Medulla oblongata (tissue), 1 donor: ENCODE results near the gene ALDH7A1.

Experiments used
- DNase-seq: peaks from one replicate; pipeline ENCODE4 v3.0.0-alpha.2; 2015; ENCODE audit errors: extremely low spot score

ALDH7A1 gene

GRCh38 chr5:126509339-126509738 lies 85.7 kb downstream of the ALDH7A1 start:
- DNase-seq: no peak

- no peak for DNase-seq
Observed at GRCh38 chr5:126508962-126509279, 86.1 kb downstream of the ALDH7A1 start.

DNA sequence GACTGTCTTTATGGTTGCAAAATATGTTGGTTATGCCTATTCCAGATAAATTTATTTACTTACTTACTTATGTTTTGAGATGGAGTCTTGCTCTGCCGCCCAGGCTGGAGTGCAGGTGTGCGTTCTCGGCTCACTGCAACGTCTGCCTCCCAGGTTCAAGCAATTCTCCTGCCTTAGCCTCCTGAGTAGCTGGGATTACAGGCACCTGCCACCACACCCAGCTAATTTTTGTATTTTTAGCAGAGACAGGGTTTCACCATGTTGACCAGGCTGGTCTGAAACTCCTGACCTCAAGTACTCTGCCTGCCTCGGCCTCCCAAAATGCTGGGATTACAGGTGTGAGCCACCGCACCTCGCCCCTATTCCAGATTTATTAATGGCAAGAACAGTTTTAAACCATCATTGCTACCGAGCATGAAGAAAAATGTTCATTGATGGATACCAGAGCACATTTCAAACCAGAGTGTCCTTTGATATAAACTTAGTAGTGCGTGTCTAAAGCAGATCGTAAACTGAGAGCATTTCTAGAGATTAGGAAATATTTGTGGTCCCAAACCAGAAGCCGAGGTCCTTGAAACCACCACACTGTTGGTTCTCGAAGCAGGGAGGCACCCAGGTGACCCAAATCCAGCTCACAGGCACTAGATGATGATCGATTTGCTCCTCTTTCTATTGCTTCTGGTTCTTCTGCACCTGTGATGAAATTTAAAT lies 86.6 kb downstream of the ALDH7A1 start:
- no peak for DNase-seq

- no peak for DNase-seq
Observed at GRCh38 chr5:126506079-126506478, 88.9 kb downstream of the ALDH7A1 start.

GRCh38 chr5:126503602-126504104 lies 91.4 kb downstream of the ALDH7A1 start:
- DNase-seq: no peak

DNA sequence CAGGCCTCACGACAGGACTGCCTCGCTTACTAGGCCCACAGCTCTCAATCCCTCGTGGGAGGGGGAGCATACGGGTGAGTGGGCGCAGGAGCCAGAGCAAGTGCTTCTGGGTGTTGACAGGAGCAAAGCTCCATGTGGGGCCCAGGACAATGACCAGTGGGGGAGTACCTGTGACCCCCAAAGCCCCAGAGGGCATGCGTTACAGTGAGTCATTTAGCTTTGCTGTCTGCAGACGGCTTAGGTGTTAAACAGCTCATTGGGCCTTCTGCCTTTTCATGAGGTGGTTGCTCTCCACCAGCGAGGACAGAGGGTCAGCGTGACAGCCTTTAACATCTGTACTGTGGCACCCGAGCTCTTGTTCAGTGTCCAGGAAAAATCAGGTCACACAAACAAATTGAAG lies 93.6 kb downstream of the ALDH7A1 start:
- no peak for DNase-seq

DNA sequence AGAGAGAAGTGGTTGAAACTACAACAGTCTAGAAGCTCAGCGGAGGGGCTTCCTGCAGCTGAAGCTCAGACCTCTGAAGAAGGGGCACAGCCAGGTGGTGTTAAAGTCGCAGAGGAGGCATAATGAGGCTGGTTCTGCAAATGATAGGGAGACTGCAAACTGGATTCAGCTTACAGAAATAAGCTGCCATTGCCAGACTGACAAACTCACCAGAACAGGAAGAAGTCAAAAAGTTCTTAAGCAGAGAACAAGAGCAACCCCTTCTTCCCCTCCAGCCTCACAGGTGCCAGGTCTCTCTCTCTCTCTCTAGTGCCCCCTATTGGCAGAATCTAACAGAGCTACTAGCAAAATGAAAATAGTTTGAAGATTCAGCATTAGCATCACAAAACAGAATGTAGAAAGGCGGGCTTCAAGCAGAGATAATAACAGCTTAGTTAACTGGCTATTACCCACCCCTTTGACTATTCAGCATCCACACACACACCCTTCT lies 95.1 kb downstream of the ALDH7A1 start:
- DNase-seq: no peak

DNA sequence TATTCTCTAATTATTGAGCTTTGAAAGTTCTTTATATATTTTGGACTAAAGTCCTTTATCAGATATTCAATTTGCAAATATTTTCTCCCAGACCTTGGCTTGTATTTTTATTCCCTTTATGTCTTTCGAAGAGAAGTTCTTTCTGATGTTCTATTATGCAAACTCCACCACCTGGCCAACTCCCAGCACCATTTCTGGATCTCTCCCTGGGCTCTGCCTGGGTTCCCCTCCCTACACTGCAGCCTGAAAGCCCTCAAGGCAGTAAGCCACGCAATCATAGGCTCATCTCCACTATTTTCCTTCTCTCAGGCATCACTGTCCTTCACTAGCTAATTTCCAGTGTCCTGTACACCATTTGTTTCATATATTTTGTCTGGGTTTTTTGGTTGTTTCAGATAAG lies 95.7 kb downstream of the ALDH7A1 start:
- no peak for DNase-seq

- no peak for DNase-seq
Observed at GRCh38 chr5:126497506-126497905, 97.5 kb downstream of the ALDH7A1 start.

- no peak for DNase-seq
Observed at GRCh38 chr5:126494393-126494792, 100.6 kb downstream of the ALDH7A1 start.

- DNase-seq: no peak
Observed at GRCh38 chr5:126492939-126493338, 102.1 kb downstream of the ALDH7A1 start.

GRCh38 chr5:126490167-126490940 lies 104.7 kb downstream of the ALDH7A1 start:
- DNase-seq: peak; percentile 63

GRCh38 chr5:126488443-126489065 lies 106.5 kb downstream of the ALDH7A1 start:
- no peak for DNase-seq

DNA sequence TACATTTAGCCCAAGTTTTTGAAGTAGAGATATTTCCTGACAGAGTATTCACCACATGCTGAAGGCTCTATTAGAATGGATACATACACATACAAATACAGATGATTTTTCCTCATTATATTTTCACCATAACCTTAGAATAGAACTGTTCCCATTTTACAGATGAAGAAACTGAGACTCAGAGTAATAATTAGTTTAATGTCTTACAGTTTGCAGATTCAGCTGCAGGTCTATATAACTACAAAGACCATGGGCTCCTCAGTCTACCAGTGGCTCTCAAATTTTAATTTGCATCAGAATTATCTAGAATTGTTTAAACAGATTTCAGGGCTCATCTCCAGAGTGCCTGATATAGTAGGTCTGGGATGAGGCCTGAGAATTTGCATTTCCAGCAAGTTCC lies 107.4 kb downstream of the ALDH7A1 start:
- DNase-seq: no peak

DNA sequence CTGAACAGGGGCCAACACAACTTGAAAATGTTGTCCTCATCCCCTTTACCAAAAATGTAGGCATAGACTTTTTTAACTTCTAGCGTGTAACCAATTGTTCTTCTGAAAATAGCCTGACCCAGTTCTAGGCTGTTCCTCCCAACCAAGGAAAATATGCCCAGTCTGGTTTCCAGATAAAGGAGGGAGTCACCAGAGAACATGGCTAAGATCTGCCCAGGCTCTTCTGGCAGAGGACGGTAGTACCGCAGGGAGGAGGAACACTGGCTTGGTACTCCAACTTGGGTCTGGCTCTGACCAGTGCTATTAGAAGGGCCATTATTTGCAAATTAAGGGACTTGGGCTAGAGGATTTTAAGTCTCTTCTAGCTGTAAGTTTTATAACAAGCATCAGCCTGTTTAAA lies 108.7 kb downstream of the ALDH7A1 start:
- peak; percentile 63 for DNase-seq

DNA sequence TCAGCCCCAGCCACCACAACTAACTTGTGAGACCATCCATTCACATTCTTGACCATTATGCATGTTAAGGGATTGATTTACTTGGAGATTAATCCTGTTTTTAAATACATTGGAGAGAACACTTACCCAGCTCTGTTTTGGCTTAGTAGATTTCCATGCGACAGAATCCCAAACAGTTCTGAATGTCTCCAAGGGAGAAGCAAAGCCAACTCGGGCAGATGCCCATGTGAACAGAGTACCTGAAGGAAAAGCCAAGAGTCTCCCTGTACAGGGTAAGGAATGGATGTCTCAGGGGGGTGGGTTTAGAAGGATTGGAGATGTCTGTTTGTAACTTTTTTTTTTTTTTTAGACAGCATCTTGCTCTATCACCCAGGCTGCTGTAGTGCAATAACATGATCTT lies 110.8 kb downstream of the ALDH7A1 start:
- DNase-seq: peak; percentile 67

GRCh38 chr5:126483156-126483555 lies 111.9 kb downstream of the ALDH7A1 start:
- no peak for DNase-seq

- peak; percentile 63 for DNase-seq
Observed at GRCh38 chr5:126482591-126482990, 112.4 kb downstream of the ALDH7A1 start.

- DNase-seq: no peak
Observed at GRCh38 chr5:126481243-126481642, 113.8 kb downstream of the ALDH7A1 start.
